GM12865 (cell line): ENCODE measurements around the gene SEMA4C.

Experiments used
- DNase-seq: peaks from one replicate; pipeline ENCODE4 v3.0.0; 2010; ENCODE audit warnings: low read depth
- H3K4me3 ChIP-seq: 2 replicates; pipeline ENCODE4 v1.5.1; 2011; ENCODE audit warnings: mild to moderate bottlenecking, low read depth, low read length, control low read depth
- TF ChIP-seq, protein P1 (sequence below): IDR thresholded peaks from 2 replicates; pipeline ENCODE4 v1.5.1; 2011; ENCODE audit warnings: low read length, control low read depth, low read depth, inconsistent platforms; ENCODE audit not compliant: insufficient read depth; ENCODE audit errors: missing control alignments

Gene SEMA4C

DNA sequence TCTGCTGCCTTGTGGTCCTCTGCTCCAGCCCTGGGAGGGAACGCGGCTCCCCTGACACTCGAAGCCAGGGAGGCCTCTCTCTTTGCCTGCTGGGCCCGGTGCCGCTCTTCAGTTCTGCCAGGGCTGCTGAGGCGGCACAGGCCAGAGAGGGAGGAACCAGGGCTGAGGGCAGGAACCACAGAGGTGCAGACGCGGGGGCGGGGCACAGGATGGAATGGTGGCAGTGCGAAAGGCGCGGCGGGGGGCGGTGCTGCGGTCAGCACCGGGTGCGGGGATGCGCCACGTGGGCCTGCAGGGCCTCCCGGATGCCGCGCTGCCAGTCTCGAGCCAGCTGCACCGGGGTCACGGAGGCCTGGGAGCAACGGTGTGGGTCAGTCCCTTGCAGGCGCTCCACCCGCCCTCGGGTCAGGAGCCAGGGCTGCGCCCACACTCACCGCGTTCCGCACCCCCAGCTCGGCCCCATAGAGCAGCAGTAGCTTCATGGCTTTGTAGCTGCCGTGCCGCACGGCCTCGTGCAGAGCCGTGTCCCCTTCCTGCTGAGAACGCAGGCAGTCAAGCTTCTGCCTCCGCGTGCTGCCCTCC is 30.5 kb downstream of the SEMA4C start:
- DNase-seq, result peak; percentile 65
- H3K4me3 ChIP-seq, result no peak overlapping the region
- TF ChIP-seq, protein P1, sequence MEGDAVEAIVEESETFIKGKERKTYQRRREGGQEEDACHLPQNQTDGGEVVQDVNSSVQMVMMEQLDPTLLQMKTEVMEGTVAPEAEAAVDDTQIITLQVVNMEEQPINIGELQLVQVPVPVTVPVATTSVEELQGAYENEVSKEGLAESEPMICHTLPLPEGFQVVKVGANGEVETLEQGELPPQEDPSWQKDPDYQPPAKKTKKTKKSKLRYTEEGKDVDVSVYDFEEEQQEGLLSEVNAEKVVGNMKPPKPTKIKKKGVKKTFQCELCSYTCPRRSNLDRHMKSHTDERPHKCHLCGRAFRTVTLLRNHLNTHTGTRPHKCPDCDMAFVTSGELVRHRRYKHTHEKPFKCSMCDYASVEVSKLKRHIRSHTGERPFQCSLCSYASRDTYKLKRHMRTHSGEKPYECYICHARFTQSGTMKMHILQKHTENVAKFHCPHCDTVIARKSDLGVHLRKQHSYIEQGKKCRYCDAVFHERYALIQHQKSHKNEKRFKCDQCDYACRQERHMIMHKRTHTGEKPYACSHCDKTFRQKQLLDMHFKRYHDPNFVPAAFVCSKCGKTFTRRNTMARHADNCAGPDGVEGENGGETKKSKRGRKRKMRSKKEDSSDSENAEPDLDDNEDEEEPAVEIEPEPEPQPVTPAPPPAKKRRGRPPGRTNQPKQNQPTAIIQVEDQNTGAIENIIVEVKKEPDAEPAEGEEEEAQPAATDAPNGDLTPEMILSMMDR, result no peak

DNA sequence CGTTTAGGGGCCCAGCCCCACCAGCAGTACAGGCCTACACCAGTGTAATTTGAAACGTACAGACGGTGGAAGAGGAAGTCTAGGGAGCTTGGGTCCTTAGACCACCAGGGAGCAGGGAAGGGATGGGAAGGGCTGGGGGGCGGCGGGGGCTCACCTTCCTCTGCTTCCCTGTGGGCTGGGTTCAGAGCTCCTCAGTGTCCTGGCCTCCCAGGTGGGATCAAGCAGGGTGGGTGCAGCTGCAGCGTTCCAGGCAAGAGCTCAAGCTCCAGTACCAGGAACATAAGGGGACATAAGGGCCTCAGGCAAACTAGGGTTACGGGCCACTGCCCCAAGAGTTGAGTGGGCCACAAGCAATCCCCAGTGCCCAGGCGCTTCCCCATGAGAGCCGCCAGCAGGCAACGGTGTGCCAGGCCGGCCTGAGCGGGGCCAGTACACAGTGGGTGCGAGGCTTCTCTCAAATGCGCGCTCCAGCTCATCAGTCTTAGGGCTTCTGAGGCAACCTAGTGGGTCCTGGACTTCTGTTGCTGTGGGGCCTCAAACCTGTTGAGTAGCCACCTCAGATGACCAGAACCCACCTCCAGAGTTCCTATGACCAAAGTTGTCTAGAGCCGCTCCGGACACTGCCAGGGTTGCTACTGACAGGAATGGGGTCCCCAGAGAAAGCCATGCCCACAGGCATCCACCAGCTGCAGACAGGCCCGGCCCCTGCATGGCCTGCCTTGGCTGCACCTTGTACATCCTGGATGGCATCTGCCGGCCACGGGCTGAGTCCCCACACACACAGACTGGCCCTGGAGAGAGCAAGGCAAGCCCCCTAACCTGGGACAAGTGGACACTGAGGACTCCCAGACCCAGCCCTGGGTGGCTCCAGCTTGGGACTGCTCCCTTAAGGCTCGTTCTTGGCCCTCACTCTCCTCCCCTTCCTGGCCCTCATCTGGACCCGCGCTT is 31.3 kb downstream of the SEMA4C start:
- TF ChIP-seq, protein P1, result no peak
- H3K4me3 ChIP-seq, result no peak overlapping the region
- DNase-seq, result no peak

DNA sequence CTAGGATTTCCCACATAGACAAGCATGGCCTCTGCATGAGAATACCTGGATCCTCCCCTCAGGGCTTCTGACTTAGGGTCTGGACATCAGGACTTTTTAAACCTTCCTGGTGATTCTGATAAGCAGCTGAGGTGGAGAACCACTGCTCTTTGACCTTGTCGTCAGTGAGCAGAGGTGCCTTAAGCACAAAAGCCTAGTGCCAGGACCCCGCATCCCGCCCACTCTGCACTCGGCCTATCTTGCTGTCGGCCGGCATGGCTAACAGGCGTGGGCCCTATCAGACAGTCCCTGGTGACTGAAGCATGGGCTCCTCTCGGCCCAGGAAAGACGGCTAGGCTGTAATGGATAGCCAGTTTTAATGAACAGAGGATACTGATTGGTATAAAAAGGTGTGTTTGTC is 32.3 kb downstream of the SEMA4C start:
- TF ChIP-seq, protein P1, result no peak
- no peak overlapping the region for H3K4me3 ChIP-seq
- no peak for DNase-seq

DNA sequence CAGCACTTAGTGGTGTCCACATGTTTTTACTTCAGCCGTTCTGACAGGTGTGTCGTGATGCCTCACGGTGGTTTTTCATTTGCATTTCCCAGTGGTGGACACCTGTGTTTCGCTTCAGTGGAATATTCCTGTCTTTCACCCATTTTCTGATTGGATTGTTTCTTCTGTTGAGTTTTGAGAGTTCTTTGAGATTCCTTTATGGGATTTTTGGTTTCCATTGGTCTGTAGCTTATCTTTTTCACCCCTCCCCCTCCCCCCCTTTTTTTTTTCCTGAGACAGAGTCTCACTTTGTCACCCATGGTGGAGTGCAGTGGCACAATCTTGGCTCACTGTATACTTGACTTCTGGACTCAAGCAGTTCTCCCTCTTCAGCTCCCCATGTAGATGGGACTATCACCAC is 34.0 kb downstream of the SEMA4C start:
- no peak overlapping the region for H3K4me3 ChIP-seq
- TF ChIP-seq, protein P1, result no peak
- no peak for DNase-seq

DNA sequence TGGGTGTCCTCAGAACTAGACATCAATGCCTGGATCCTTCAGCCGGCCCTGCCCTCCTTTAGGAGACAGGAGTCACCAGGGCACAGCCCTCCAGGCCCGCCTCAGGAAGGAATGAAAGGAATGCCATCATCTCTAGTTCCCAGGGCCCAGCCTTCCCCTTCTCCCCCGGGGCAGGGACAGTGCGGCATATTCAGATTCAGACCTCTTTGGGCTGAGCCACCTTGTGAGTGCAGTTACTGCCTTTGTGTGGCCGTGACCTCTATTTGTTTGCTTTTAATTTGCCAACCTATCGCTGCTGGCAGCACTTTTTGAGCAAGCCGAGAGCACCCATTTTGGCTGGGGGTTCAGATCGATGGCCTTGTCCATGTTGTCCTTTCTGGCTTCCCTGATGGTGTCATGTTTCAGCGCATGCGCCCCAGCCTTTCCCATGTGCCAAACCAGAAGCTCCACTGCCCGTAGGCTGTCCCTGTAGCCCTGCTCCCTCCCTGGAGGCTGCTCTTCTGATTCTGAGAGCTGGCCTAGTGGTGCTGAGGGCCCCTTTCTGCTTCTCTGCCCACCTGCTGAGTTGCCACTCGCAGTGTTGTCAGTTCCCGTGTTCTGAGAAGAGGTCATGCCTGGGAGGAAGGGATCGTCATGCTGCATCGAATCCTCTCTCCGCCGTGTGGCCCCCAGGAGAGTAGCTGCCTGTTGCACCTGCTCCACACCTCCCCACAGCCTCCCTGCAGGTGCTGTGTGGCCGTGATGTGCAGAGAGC is 36.9 kb downstream of the SEMA4C start:
- DNase-seq, result no peak
- TF ChIP-seq, protein P1, result no peak
- no peak overlapping the region for H3K4me3 ChIP-seq

DNA sequence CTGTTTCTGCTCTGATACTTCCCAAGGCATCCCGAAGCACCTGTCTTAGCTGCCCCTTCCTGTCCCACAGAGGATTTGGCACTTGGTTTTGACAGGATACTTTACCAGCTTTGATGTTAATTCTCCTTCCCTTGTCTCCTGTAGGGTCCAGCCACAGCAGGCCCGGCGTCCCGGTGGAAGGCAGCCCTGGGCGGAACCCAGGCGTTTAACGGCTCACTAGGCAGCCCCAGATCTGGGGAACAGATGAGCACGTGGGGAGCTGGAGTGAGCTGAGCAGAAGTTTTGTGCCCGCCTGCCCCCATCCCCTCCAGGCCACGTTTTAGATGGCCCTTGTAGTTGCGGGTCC is 37.5 kb downstream of the SEMA4C start:
- no peak overlapping the region for H3K4me3 ChIP-seq

More for the DNA sequence above, 37.5 kb downstream of the SEMA4C start:
- no peak for DNase-seq
- TF ChIP-seq, protein P1, result no peak
